WTC11 (cell line): Measurements from ENCODE around the gene TBXT. TPM values are rescaled to one million over a fixed set of nuclear protein-coding genes. Genes with fewer than 3 reads are reported as not detected.

ENCODE experiments used
- ATAC-seq: fragments of 200-7000 bp; cut with Tn5 transposase; 2 replicates; pipeline ENCODE4 v1.10.0; 2021; ENCODE audit warnings: mild to moderate bottlenecking, moderate library complexity
- CTCF ChIA-PET: fragments of 300-600 bp; sonication (Branson Sonifier 250); formaldehyde crosslinking; loops from one replicate; lab custom pipeline; 2021; ENCODE audit warnings: antibody characterized with exemption; lab: Charles Lee
- POLR2A ChIA-PET: fragments of 350-600 bp; sonication (Branson Sonifier 250); formaldehyde crosslinking; loops from one replicate; lab custom pipeline; 2021; ENCODE audit warnings: antibody characterized with exemption; lab: Charles Lee
- DNase-seq: peaks from one replicate; pipeline ENCODE4 v3.0.0; 2021; ENCODE audit warnings: low spot score
- H3K27ac Mint-ChIP-seq: 2 replicates; pipeline ENCODE4 v1.8.0; 2021; ENCODE audit warnings: mixed read lengths
- H3K27me3 Mint-ChIP-seq: 2 replicates; pipeline ENCODE4 v1.8.0; 2021; ENCODE audit warnings: low read depth, mild to moderate bottlenecking, moderate library complexity, mixed read lengths
- H3K36me3 Mint-ChIP-seq: 2 replicates; pipeline ENCODE4 v1.8.0; 2021; ENCODE audit warnings: mixed read lengths
- H3K4me1 Mint-ChIP-seq: 2 replicates; pipeline ENCODE4 v1.8.0; 2022; ENCODE audit warnings: mixed read lengths
- H3K4me3 Mint-ChIP-seq: 2 replicates; pipeline ENCODE4 v1.8.0; 2021; ENCODE audit warnings: mild to moderate bottlenecking, moderate library complexity, mixed read lengths
- H3K9me3 Mint-ChIP-seq: 2 replicates; pipeline ENCODE4 v1.8.0; 2021; ENCODE audit warnings: mixed read lengths
- AR ChIP-seq: fragments of 250-450 bp; sonication (Bioruptor Pico); IDR thresholded peaks from 2 replicates; pipeline ENCODE4 v1.9.0; 2021; ENCODE audit warnings: mild to moderate bottlenecking
- ARID4B ChIP-seq: sonication (generic); formaldehyde crosslinking; IDR thresholded peaks from 2 replicates; pipeline ENCODE4 v1.8.0; 2023; ENCODE audit warnings: missing genetic modification reagents, mild to moderate bottlenecking, borderline replicate concordance
- ATF3 ChIP-seq: sonication (generic); formaldehyde crosslinking; conservative IDR thresholded peaks from 2 replicates; pipeline ENCODE4 v1.8.1; 2022; ENCODE audit warnings: mild to moderate bottlenecking, missing genetic modification reagents
- CDX4 ChIP-seq: fragments of 250-450 bp; sonication (Bioruptor Pico); IDR thresholded peaks from 2 replicates; pipeline ENCODE4 v1.9.0; 2021; ENCODE audit warnings: moderate library complexity, mild to moderate bottlenecking, inconsistent platforms, borderline replicate concordance
- CREB1 ChIP-seq: sonication (generic); formaldehyde crosslinking; IDR thresholded peaks from 2 replicates; pipeline ENCODE4 v1.8.0; 2023; ENCODE audit warnings: mild to moderate bottlenecking, missing genetic modification reagents
- ETV6 ChIP-seq: sonication (generic); formaldehyde crosslinking; IDR thresholded peaks from 2 replicates; pipeline ENCODE4 v1.8.1; 2022; ENCODE audit warnings: mild to moderate bottlenecking, missing genetic modification reagents
- HMGXB4 ChIP-seq: sonication (generic); formaldehyde crosslinking; IDR thresholded peaks from 2 replicates; pipeline ENCODE4 v1.8.1; 2023; ENCODE audit warnings: mild to moderate bottlenecking, moderate library complexity, missing genetic modification reagents
- NR1H2 ChIP-seq: sonication (generic); formaldehyde crosslinking; IDR thresholded peaks from 2 replicates; pipeline ENCODE4 v1.9.0; 2021; ENCODE audit warnings: mild to moderate bottlenecking, moderate library complexity, missing genetic modification reagents
- total RNA-seq: library from RNA; stranded (reverse); gene quantifications from 3 replicates; pipeline ENCODE4 v1.2.3, GENCODE V29; 2021

Gene TBXT
- total RNA-seq, 1 experiment from 2014 or later = 0.15 TPM

GRCh38 chr6:166166314-166167257, 1.1 kb downstream of the TBXT start:
- peaks cover 35% of the 10 kb centered on the region for H3K4me1 Mint-ChIP-seq
- DNase-seq = peak; percentile 24
- no peak for ATAC-seq
- H3K27me3 Mint-ChIP-seq = peaks cover 62% of the 10 kb centered on the region
- H3K36me3 Mint-ChIP-seq = no peaks in the 10 kb centered on the region
- TF ChIP-seq NR1H2 (CRISPR knock-in tag) (no peak), ETV6 (CRISPR knock-in tag) (no peak), HMGXB4 (no peak), ATF3 (CRISPR knock-in tag) (no peak), CDX4 (no peak), ARID4B (CRISPR knock-in tag) (no peak), CREB1 (CRISPR knock-in tag) (no peak)
- H3K4me3 Mint-ChIP-seq = peak overlapping the region; percentile 73
- ChIA-PET CTCF (interaction anchor here (0.8 to 2.5 kb wide), 7 partner anchors 9 to 215 kb away, joined by 3 to 9 read pairs (median 3); partner anchors contain the start of gene PRR18), POLR2A (no interaction called here)
- no peak overlapping the region for H3K27ac Mint-ChIP-seq
- no peaks in the 10 kb centered on the region for H3K9me3 Mint-ChIP-seq

GRCh38 chr6:166165558-166166313, 1.9 kb downstream of the TBXT start:
- H3K36me3 Mint-ChIP-seq = no peaks in the 10 kb centered on the region
- H3K4me3 Mint-ChIP-seq = peak overlapping the region; percentile 73
- ChIA-PET POLR2A (no interaction called here), CTCF (interaction anchor here (0.8 to 2.5 kb wide), 4 partner anchors 8 to 216 kb away, joined by 3 to 9 read pairs (median 6); partner anchors contain the start of gene PRR18)
- H3K9me3 Mint-ChIP-seq = no peaks in the 10 kb centered on the region
- H3K27me3 Mint-ChIP-seq = peaks cover 68% of the 10 kb centered on the region
- no peak for ATAC-seq
- DNase-seq = no peak
- peaks cover 32% of the 10 kb centered on the region for H3K4me1 Mint-ChIP-seq
- H3K27ac Mint-ChIP-seq = no peak overlapping the region
- TF ChIP-seq CDX4 (no peak), AR (CRISPR knock-in tag) (no peak)
